BJ (cell line): Measurements from ENCODE around the gene KCNAB1. TPM values are rescaled to one million over a fixed set of nuclear protein-coding genes. Genes with fewer than 3 reads are reported as not detected.

Experiments used
- CTCF ChIA-PET: fragments of 350-600 bp; formaldehyde crosslinking; extraction: SDS; loops from one replicate; lab custom pipeline; 2021; ENCODE audit warnings: antibody characterized with exemption, inconsistent platforms; lab: Yijun Ruan, JAX
- POLR2A ChIA-PET: fragments of 300-600 bp; sonication (Branson Sonifier 250); formaldehyde crosslinking; extraction: SDS; loops from one replicate; lab custom pipeline; 2021; ENCODE audit warnings: antibody characterized with exemption; lab: Charles Lee
- DNase-seq: peaks from one replicate; pipeline ENCODE4 v3.0.0-alpha.2; 2011; ENCODE audit warnings: low read depth
- H3K27me3 ChIP-seq: 2 replicates; pipeline ENCODE4 v1.6.0; 2011; ENCODE audit warnings: low read length; ENCODE audit not compliant: control insufficient read depth, insufficient read depth
- H3K36me3 ChIP-seq: 2 replicates; pipeline ENCODE4 v1.5.1; 2011; ENCODE audit warnings: low read length; ENCODE audit not compliant: control insufficient read depth, insufficient read depth
- H3K4me3 ChIP-seq: 2 replicates; pipeline ENCODE4 v1.5.1; 2011; ENCODE audit warnings: low read depth, mild to moderate bottlenecking, control low read depth, low read length
- CTCF ChIP-seq: IDR thresholded peaks from 2 replicates; pipeline ENCODE4 v1.5.1; 2011; ENCODE audit warnings: low read depth, mild to moderate bottlenecking, control low read depth, inconsistent platforms, low read length, moderate library complexity; ENCODE audit not compliant: insufficient read depth
- polyA plus RNA-seq: library from polyadenylated mRNA; depleted of rRNA; stranded (reverse); fragments of >200 nt; gene quantifications from 2 replicates; pipeline ENCODE4 v1.2.3, GENCODE V29; 2011

Gene KCNAB1
- polyA plus RNA-seq, 1 experiment: not detected

- CTCF ChIA-PET: interaction anchor here (0.9 to 3.7 kb wide), 7 partner anchors 11 to 298 kb away, joined by 3 to 53 read pairs (median 9); no protein-coding TSS in a partner anchor
- Histone ChIP-seq H3K27me3 (peaks cover 3% of the 10 kb centered on the region; the same call in 1 of the 2 replicates), H3K36me3 (no peaks in the 10 kb centered on the region), H3K4me3 (no peak overlapping the region)
- DNase-seq: no peak
- POLR2A ChIA-PET: no interaction called here
- TF ChIP-seq CTCF: peak; percentile 57
Observed at GRCh38 chr3:156448300-156448699, 327.9 kb downstream of the KCNAB1 start.

GRCh38 chr3:156449710-156450574, 329.6 kb downstream of the KCNAB1 start:
- DNase-seq: no peak
- Histone ChIP-seq H3K36me3 (no peaks in the 10 kb centered on the region), H3K4me3 (no peak overlapping the region), H3K27me3 (peaks cover 3% of the 10 kb centered on the region)
- peak; percentile 61 for TF ChIP-seq CTCF
- CTCF ChIA-PET: interaction anchor here (0.6 to 3.7 kb wide), 40 partner anchors 9 to 688 kb away, joined by 3 to 53 read pairs (median 5); no protein-coding TSS in a partner anchor
- POLR2A ChIA-PET: no interaction called here

- TF ChIP-seq CTCF: no peak
- POLR2A ChIA-PET: no interaction called here
- Histone ChIP-seq H3K27me3 (peaks cover 3% of the 10 kb centered on the region), H3K36me3 (no peaks in the 10 kb centered on the region), H3K4me3 (no peak overlapping the region)
- CTCF ChIA-PET: no interaction called here
- DNase-seq: no peak
Observed at GRCh38 chr3:156455839-156456238, 335.5 kb downstream of the KCNAB1 start.

- DNase-seq: no peak
- Histone ChIP-seq H3K36me3 (no peaks in the 10 kb centered on the region), H3K27me3 (peaks cover 2% of the 10 kb centered on the region), H3K4me3 (no peak overlapping the region)
- POLR2A ChIA-PET: no interaction called here
- no peak for TF ChIP-seq CTCF
- CTCF ChIA-PET: interaction anchor here (1.0 kb wide), 1 partner anchor 15 kb away, joined by 3 read pairs; no protein-coding TSS in a partner anchor
Observed at GRCh38 chr3:156456771-156457224, 336.4 kb downstream of the KCNAB1 start.

GRCh38 chr3:156459434-156459833, 339.1 kb downstream of the KCNAB1 start:
- ChIA-PET POLR2A (no interaction called here), CTCF (interaction anchor here (2.9 kb wide), 1 partner anchor 10 kb away, joined by 20 read pairs; no protein-coding TSS in a partner anchor)
- Histone ChIP-seq H3K4me3 (no peak overlapping the region), H3K27me3 (no peaks in the 10 kb centered on the region), H3K36me3 (no peaks in the 10 kb centered on the region)
- TF ChIP-seq CTCF: no peak
- DNase-seq: no peak
